Stomach (tissue), 4 donors: ENCODE results near the gene MTHFD2L.

ENCODE experiments used
- EP300 ChIP-seq: sonication (generic); formaldehyde crosslinking; IDR thresholded peaks from one replicate; pipeline ENCODE4 v1.6.1; 2017; ENCODE audit warnings: antibody characterized with exemption
- POLR2A ChIP-seq, 4 donors: fragments of 450-650 bp; IDR thresholded peaks; one replicate each; pipeline ENCODE4 v1.6.1; 2016; ENCODE audit warnings: antibody characterized with exemption in 4 of 4, control low read depth in 2 of 4, mild to moderate bottlenecking in 1 of 4, moderate library complexity in 1 of 4
- POLR2AphosphoS5 ChIP-seq, 3 donors: sonication (generic); formaldehyde crosslinking; IDR thresholded peaks; one replicate each; pipeline ENCODE4 v1.6.1; 2016; ENCODE audit warnings: antibody characterized with exemption in 3 of 3
- TF ChIP-seq, protein P1 (sequence below), 7 experiments: fragments of 450-650 bp in 4 of 7; fragments of 200-600 bp in 3 of 7; sonication (generic) in 3 of 7; IDR thresholded peaks; one replicate each; pipeline ENCODE4 v1.5.1; 2016 to 2019; ENCODE audit warnings: antibody characterized with exemption in 7 of 7, control low read depth in 2 of 7, mild to moderate bottlenecking in 1 of 7

DNA sequence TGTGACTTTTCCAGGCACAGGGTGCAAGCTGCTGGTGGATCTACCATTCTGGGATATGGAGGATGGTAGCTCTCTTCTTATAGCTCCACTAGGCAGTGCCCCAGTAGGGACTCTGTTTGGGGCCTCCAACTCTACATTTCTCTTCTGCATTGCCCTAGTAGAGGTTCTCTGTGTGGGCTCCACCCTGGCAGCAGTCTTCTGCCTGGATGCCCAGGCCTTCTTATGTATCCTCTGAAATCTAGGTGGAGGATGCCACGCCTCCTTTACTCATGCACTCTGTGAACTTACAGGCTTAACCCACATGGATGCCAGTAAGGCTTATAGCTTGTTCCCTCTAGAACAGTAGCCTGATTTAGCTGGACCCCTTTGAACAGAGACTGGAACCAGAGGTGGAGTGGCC, 186.1 kb downstream of the MTHFD2L start:
- TF ChIP-seq, protein P1, sequence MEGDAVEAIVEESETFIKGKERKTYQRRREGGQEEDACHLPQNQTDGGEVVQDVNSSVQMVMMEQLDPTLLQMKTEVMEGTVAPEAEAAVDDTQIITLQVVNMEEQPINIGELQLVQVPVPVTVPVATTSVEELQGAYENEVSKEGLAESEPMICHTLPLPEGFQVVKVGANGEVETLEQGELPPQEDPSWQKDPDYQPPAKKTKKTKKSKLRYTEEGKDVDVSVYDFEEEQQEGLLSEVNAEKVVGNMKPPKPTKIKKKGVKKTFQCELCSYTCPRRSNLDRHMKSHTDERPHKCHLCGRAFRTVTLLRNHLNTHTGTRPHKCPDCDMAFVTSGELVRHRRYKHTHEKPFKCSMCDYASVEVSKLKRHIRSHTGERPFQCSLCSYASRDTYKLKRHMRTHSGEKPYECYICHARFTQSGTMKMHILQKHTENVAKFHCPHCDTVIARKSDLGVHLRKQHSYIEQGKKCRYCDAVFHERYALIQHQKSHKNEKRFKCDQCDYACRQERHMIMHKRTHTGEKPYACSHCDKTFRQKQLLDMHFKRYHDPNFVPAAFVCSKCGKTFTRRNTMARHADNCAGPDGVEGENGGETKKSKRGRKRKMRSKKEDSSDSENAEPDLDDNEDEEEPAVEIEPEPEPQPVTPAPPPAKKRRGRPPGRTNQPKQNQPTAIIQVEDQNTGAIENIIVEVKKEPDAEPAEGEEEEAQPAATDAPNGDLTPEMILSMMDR (IDR thresholded peaks at IDR 0.05) = no peak
- TF ChIP-seq POLR2A (IDR thresholded peaks at IDR 0.05) = no peak
- TF ChIP-seq EP300 = no peak
- TF ChIP-seq POLR2AphosphoS5 (IDR thresholded peaks at IDR 0.05) = no peak
